Hepatocyte (in vitro differentiated cells): Measurements from ENCODE around the gene STK38L. TPM values are rescaled to one million over a fixed set of nuclear protein-coding genes. Genes with fewer than 3 reads are reported as not detected.

Experiments
- DNase-seq: peaks from one replicate; pipeline ENCODE4 v3.0.0-alpha.2; 2016; ENCODE audit warnings: low spot score
- H2AFZ ChIP-seq: fragments of 200-600 bp; sonication (generic); 2 replicates; pipeline ENCODE4 v1.6.0; 2016; ENCODE audit warnings: antibody characterized with exemption, mild to moderate bottlenecking
- H3K27ac ChIP-seq: fragments of 200-600 bp; sonication (generic); 2 replicates; pipeline ENCODE4 v1.5.1; 2016; ENCODE audit warnings: mild to moderate bottlenecking
- H3K27me3 ChIP-seq: fragments of 200-600 bp; sonication (generic); 2 replicates; pipeline ENCODE4 v1.6.1; 2016
- H3K36me3 ChIP-seq: fragments of 200-600 bp; sonication (generic); replicated peaks from 2 replicates; pipeline ENCODE4 v1.5.1; 2016; ENCODE audit warnings: low read depth; ENCODE audit not compliant: insufficient read depth
- H3K4me1 ChIP-seq: fragments of 200-600 bp; sonication (generic); 2 replicates; pipeline ENCODE4 v1.5.1; 2016; ENCODE audit warnings: mild to moderate bottlenecking, moderate library complexity; ENCODE audit not compliant: insufficient read depth
- H3K4me2 ChIP-seq: fragments of 200-600 bp; sonication (generic); 2 replicates; pipeline ENCODE4 v1.6.0; 2016
- H3K4me3 ChIP-seq: fragments of 200-600 bp; sonication (generic); 2 replicates; pipeline ENCODE4 v1.5.1; 2016; ENCODE audit warnings: mild to moderate bottlenecking
- H3K79me2 ChIP-seq: fragments of 200-600 bp; sonication (generic); 2 replicates; pipeline ENCODE4 v1.6.0; 2017; ENCODE audit warnings: mild to moderate bottlenecking
- H3K9me2 ChIP-seq: fragments of 200-600 bp; sonication (generic); replicated peaks from 2 replicates; pipeline ENCODE4 v1.6.0; 2017; ENCODE audit warnings: mild to moderate bottlenecking; ENCODE audit not compliant: insufficient read depth
- H3K9me3 ChIP-seq: fragments of 200-600 bp; sonication (generic); 2 replicates; pipeline ENCODE4 v1.5.1; 2016; ENCODE audit warnings: low read depth, mild to moderate bottlenecking
- H4K20me1 ChIP-seq: fragments of 200-600 bp; sonication (generic); 2 replicates; pipeline ENCODE4 v1.6.0; 2016; ENCODE audit warnings: mild to moderate bottlenecking; ENCODE audit not compliant: insufficient read depth, poor library complexity, severe bottlenecking
- EZH2 ChIP-seq: fragments of 200-600 bp; sonication (generic); IDR thresholded peaks from 2 replicates; pipeline ENCODE4 v1.6.1; 2016; ENCODE audit warnings: antibody characterized with exemption, mild to moderate bottlenecking, borderline replicate concordance
- EZH2phosphoT487 ChIP-seq: fragments of 200-600 bp; sonication (generic); IDR thresholded peaks from one replicate; pipeline ENCODE4 v1.6.1; 2018; ENCODE audit warnings: antibody characterized with exemption, mild to moderate bottlenecking, low read depth, moderate library complexity; ENCODE audit not compliant: unreplicated experiment, severe bottlenecking
- WGBS: methylation state at CpG from one replicate; pipeline ENCODE4 v1.1.6; 2016; ENCODE audit warnings: low lambda C conversion rate; ENCODE audit errors: missing lambda C conversion rate; 5-methylcytosine and 5-hydroxymethylcytosine counted together
- polyA plus RNA-seq: library from polyadenylated mRNA; unstranded; fragments of >200 nt; fragmentation: Nextera tagmentation; extraction: Ambion mirVana; gene quantifications from 2 replicates; pipeline ENCODE4 v1.2.1, GENCODE V29; 2016
- total RNA-seq: library from RNA; depleted of rRNA; stranded (reverse); fragments of >200 nt; gene quantifications from 2 replicates; pipeline ENCODE4 v1.2.3, GENCODE V29; 2014
- TF ChIP-seq, protein P1 (sequence below): fragments of 200-600 bp; sonication (generic); IDR thresholded peaks from 2 replicates; pipeline ENCODE4 v1.5.1; 2016; ENCODE audit warnings: antibody characterized with exemption, mild to moderate bottlenecking; ENCODE audit not compliant: poor library complexity

The STK38L gene
- total and polyA plus RNA-seq, 2 experiments from 2014 or later, result 18.8 to 36.7 TPM

DNA sequence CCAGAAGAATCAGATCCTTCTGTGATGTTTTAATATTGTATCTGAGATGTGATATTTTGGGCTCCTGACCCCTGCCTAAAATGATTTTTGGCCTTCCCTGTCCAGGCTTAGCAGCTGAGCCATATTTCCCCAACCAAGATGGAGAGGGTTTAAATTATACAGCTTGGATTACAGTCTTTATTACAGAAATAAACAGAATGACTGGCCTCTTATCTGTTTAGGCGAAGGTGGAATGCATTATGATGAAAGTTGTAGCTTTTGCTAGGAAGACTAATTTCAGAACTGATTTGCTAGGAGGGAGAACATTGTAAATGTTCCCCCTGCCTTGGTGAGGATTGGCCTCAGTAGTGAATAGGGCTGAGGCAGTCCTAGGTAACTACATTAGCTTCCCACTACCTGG is 111.9 kb downstream of the STK38L start:
- Histone ChIP-seq H3K9me2 (no peaks in the 10 kb centered on the region), H3K4me2 (no peak overlapping the region), H3K4me3 (no peak overlapping the region), H3K9me3 (no peaks in the 10 kb centered on the region), H2AFZ (no peak overlapping the region), H3K27me3 (no peaks in the 10 kb centered on the region), H3K79me2 (no peaks in the 10 kb centered on the region), H3K27ac (no peak overlapping the region), H3K36me3 (no peaks in the 10 kb centered on the region), H4K20me1 (no peaks in the 10 kb centered on the region), H3K4me1 (no peaks in the 10 kb centered on the region)
- DNase-seq, result no peak
- TF ChIP-seq, protein P1, sequence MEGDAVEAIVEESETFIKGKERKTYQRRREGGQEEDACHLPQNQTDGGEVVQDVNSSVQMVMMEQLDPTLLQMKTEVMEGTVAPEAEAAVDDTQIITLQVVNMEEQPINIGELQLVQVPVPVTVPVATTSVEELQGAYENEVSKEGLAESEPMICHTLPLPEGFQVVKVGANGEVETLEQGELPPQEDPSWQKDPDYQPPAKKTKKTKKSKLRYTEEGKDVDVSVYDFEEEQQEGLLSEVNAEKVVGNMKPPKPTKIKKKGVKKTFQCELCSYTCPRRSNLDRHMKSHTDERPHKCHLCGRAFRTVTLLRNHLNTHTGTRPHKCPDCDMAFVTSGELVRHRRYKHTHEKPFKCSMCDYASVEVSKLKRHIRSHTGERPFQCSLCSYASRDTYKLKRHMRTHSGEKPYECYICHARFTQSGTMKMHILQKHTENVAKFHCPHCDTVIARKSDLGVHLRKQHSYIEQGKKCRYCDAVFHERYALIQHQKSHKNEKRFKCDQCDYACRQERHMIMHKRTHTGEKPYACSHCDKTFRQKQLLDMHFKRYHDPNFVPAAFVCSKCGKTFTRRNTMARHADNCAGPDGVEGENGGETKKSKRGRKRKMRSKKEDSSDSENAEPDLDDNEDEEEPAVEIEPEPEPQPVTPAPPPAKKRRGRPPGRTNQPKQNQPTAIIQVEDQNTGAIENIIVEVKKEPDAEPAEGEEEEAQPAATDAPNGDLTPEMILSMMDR, result no peak
- TF ChIP-seq EZH2phosphoT487, result no peak
- no peak for TF ChIP-seq EZH2
- 74% methylated on average over 1 of the region's 1 CpG for WGBS

DNA sequence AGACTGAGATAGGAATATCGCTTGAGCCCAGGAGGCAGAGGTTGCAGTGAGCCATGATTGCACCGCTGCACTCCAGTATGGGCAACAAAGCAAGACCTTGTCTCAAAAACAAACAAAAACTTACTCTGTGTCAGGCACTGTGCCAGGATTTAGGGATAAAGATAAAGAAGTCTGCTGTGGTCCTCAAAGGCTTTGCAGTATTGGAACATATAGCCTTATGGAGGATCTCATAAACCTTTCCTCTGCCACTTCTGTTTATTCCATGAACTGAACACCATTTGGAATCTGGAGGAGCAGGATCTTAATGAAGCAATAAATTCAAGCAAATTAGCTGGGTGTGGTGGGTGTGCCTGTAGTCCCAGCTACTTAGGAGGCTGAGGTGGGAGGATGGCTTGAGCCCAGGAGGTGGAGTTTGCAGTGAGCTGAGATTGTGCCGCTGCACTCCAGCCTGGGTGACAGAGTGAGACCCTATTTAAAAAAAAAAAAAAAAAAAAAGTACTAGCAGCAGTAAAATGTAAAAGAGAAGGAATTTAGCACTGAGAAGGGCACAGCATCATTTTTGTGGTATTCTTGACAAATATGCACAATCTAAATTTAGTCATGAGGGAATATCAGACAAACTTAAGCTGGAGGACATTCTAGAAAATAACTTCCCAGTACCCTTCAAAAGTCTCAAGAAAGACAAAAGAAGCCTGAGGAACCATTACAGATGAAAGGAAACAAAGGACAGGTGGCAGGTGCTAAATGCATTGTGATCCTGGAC is 115.7 kb downstream of the STK38L start:
- H3K9me3 ChIP-seq, result no peaks in the 10 kb centered on the region
- no peaks in the 10 kb centered on the region for H3K9me2 ChIP-seq
- TF ChIP-seq, protein P1, result no peak
- TF ChIP-seq EZH2 (no peak), EZH2phosphoT487 (no peak)
- H3K4me1 ChIP-seq, result no peaks in the 10 kb centered on the region
- DNase-seq, result no peak
- H3K4me3 ChIP-seq, result no peak overlapping the region
- H2AFZ ChIP-seq, result no peak overlapping the region
- no peak overlapping the region for H3K4me2 ChIP-seq
- no peaks in the 10 kb centered on the region for H3K79me2 ChIP-seq
- no peaks in the 10 kb centered on the region for H3K36me3 ChIP-seq
- 70% methylated on average over 3 of the region's 3 CpGs for WGBS
- H3K27me3 ChIP-seq, result no peaks in the 10 kb centered on the region
- no peaks in the 10 kb centered on the region for H4K20me1 ChIP-seq
- no peak overlapping the region for H3K27ac ChIP-seq

GRCh38 chr12:27361372-27361771 is 117.3 kb downstream of the STK38L start:
- Histone ChIP-seq H3K79me2 (no peaks in the 10 kb centered on the region), H4K20me1 (no peaks in the 10 kb centered on the region), H3K4me3 (no peak overlapping the region), H3K36me3 (no peaks in the 10 kb centered on the region), H3K9me3 (no peaks in the 10 kb centered on the region), H3K9me2 (no peaks in the 10 kb centered on the region), H3K27ac (no peak overlapping the region), H3K4me1 (no peaks in the 10 kb centered on the region), H2AFZ (no peak overlapping the region), H3K27me3 (no peaks in the 10 kb centered on the region), H3K4me2 (no peak overlapping the region)
- WGBS, result 96% methylated on average over 2 of the region's 2 CpGs
- TF ChIP-seq, protein P1, result no peak
- no peak for TF ChIP-seq EZH2
- no peak for TF ChIP-seq EZH2phosphoT487
- no peak for DNase-seq
